ENCODE results near the gene PTPRK.

DNA sequence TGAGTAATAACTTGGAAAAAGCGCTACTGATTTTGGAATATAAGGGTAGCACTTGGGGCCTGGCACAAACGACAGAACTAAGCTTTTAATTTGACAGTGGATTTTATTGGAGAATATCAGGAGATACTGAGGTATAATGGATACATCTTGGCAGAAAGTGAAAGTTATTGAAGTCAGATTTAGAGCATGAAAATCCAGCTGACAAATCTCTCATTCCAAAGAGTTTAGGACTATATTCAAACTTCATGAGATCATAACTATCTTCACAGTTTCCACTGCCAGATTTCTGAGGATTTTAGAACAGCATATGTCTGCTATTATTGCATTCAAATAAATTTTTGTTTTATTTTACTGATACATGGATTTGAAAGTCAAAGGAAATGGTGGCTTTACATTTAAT, 487.2 kb downstream of the PTPRK start:
- TF ChIP-seq CTCF (conservative IDR thresholded peaks at IDR 0.05), result no peak
- no peak for TF ChIP-seq EZH2 (IDR thresholded peaks at IDR 0.05; ENCODE audit: low read depth)
